ENCODE measurements around the gene H2BK1. TPM values are rescaled to one million over a fixed set of nuclear protein-coding genes. Genes with fewer than 3 reads are reported as not detected.

The H2BK1 gene
- total RNA-seq, 6 experiments from 2014 or later, result not detected

GRCh38 chr7:151223728-151224127 lies 13.4 kb upstream of the H2BK1 start:
- H3K27ac ChIP-seq, result no peak overlapping the region
- no peak overlapping the region for H3K4me3 ChIP-seq
- WGBS (ENCODE audit: insufficient coverage, low coverage, low lambda C conversion rate, missing lambda C conversion rate), result no CpG with 5 or more reads among the region's 14 CpGs
- no peak for ATAC-seq
- no peak for TF ChIP-seq POLR2A (IDR thresholded peaks at IDR 0.05)
- TF ChIP-seq CTCF (IDR thresholded peaks at IDR 0.05), result no peak
- DNase-seq, result no peak
- H3K4me1 ChIP-seq, result peaks cover 0 to 14% (median 5%) of the 10 kb centered on the region in 4 donors
- H3K9me3 ChIP-seq, result no peaks in the 10 kb centered on the region
- peaks cover 0 to 56% (median 22%) of the 10 kb centered on the region in 4 donors for H3K36me3 ChIP-seq
- H3K27me3 ChIP-seq, result no peaks in the 10 kb centered on the region
- intact Hi-C loops (cut with DNase I), result no loop called here

GRCh38 chr7:151218170-151218569 lies 7.9 kb upstream of the H2BK1 start:
- Histone ChIP-seq H3K4me1 (no peaks in the 10 kb centered on the region), H3K27ac (no peak overlapping the region), H3K36me3 (peaks cover 0 to 90% (median 34%) of the 10 kb centered on the region in 4 donors), H3K4me3 (no peak overlapping the region), H3K27me3 (no peaks in the 10 kb centered on the region), H3K9me3 (no peaks in the 10 kb centered on the region)
- no peak for ATAC-seq
- WGBS (ENCODE audit: insufficient coverage, low coverage, low lambda C conversion rate, missing lambda C conversion rate), result 92% methylated on average over 4 of the region's 9 CpGs
- DNase-seq, result no peak
- TF ChIP-seq CTCF (IDR thresholded peaks at IDR 0.05), result no peak
- no peak for TF ChIP-seq POLR2A (IDR thresholded peaks at IDR 0.05)
- intact Hi-C loops (cut with DNase I), result no loop called here

- Histone ChIP-seq H3K27ac (no peak overlapping the region), H3K4me1 (no peaks in the 10 kb centered on the region), H3K27me3 (no peaks in the 10 kb centered on the region), H3K9me3 (no peaks in the 10 kb centered on the region), H3K36me3 (peaks cover 0 to 67% (median 26%) of the 10 kb centered on the region in 4 donors), H3K4me3 (no peak overlapping the region)
- intact Hi-C loops (cut with DNase I), result no loop called here
- DNase-seq, result no peak
- ATAC-seq, result no peak
- TF ChIP-seq POLR2A (IDR thresholded peaks at IDR 0.05) (no peak), CTCF (IDR thresholded peaks at IDR 0.05) (no peak)
- 92% methylated on average over 4 of the region's 5 CpGs for WGBS (ENCODE audit: insufficient coverage, low coverage, low lambda C conversion rate, missing lambda C conversion rate)
These were observed 5.1 kb upstream of the H2BK1 start for GRCh38 chr7:151215396-151215795.

GRCh38 chr7:151213826-151214225 lies 3.5 kb upstream of the H2BK1 start:
- no CpG with 5 or more reads among the region's 3 CpGs for WGBS (ENCODE audit: insufficient coverage, low coverage, low lambda C conversion rate, missing lambda C conversion rate)
- ATAC-seq, result no peak

More at GRCh38 chr7:151213826-151214225, 3.5 kb upstream of the H2BK1 start:
- DNase-seq, result no peak
- Histone ChIP-seq H3K9me3 (no peaks in the 10 kb centered on the region), H3K27ac (no peak overlapping the region), H3K4me3 (no peak overlapping the region), H3K27me3 (no peaks in the 10 kb centered on the region), H3K4me1 (no peaks in the 10 kb centered on the region), H3K36me3 (peaks cover 0 to 56% (median 21%) of the 10 kb centered on the region in 4 donors)
- intact Hi-C loops (cut with DNase I), result no loop called here
- TF ChIP-seq POLR2A (IDR thresholded peaks at IDR 0.05), result no peak
- no peak for TF ChIP-seq CTCF (IDR thresholded peaks at IDR 0.05)

Measured in right lobe of liver (tissue), 6 donors.